T-helper 2 cell (primary cell): ENCODE measurements around the gene CDKN2B.

Experiments used
- DNase-seq, 5 experiments: peaks; one replicate each; pipeline versions ENCODE4 v3.0.0 to v3.0.0-alpha.2; 2012 to 2022

The CDKN2B gene

GRCh38 chr9:22033012-22033630 lies 24.0 kb upstream of the CDKN2B start:
- DNase-seq = no peak

GRCh38 chr9:22031655-22032411 lies 22.7 kb upstream of the CDKN2B start:
- no peak for DNase-seq

DNA sequence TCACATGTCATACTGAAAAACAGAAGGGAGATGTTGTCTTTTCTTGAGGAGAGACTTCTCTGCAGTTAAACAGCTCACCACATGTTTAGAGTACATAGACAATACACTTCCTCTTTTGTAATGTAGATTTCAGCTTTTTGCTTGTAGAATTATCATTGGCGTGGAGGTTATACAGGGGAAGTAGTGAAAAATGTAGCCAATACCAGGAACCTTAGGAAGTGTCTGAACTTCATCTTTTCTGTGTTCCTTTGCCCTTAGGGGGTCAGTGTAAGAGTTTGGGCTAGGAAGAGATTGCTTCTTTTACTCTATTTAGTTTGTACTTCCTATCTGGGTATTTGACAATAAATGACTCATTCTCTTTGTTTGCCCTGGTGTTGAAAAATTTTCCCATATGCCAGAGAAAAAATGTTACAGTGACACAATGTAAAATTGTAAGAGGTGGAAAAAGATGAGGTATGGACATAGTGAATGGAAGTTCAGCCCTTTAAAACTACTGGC lies 21.0 kb upstream of the CDKN2B start:
- peak in 1 of 5 experiments; percentile 59 for DNase-seq

GRCh38 chr9:22029231-22029630 lies 20.1 kb upstream of the CDKN2B start:
- DNase-seq = no peak

GRCh38 chr9:22028394-22028793 lies 19.3 kb upstream of the CDKN2B start:
- DNase-seq = peak in 1 of 5 experiments; percentile 19

GRCh38 chr9:22026696-22027095 lies 17.6 kb upstream of the CDKN2B start:
- DNase-seq = no peak

GRCh38 chr9:22022396-22022795 lies 13.3 kb upstream of the CDKN2B start:
- DNase-seq = no peak

DNA sequence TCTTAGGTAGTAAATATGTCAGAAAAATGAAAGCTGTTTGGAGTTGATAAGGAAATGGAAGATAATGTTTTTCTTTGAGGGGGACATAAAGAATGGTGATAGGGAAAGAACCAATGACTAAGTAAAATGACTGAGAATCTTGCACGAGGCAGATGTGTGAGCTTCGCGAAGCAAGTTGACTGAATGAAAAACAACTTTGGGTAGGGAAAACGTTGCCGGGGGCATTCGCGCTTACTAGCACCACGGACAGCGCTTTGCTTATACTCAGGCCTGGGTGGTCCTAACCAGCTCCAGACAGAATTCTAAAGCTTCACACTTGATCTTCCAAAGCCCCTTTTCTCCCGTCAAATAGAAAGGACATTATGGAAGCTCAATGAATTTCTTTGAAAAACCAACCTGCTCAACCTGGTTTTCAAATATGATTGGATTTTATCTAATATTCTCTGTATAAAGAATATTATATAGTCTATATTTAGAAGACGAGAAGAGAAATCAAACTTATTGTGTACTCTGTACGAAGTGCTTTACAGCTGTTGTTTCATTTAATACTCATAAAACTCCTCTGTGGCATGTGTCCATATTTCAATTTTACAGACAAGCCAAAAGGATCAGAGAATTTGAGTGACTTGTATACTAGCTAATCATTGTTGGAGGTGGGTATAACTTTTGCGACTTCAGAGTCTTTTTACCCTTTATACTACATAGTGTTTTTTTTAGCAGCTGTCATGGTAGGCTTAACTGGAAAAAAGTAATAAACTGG lies 1.9 kb upstream of the CDKN2B start:
- DNase-seq = peak in 1 of 5 experiments; percentile 17

DNA sequence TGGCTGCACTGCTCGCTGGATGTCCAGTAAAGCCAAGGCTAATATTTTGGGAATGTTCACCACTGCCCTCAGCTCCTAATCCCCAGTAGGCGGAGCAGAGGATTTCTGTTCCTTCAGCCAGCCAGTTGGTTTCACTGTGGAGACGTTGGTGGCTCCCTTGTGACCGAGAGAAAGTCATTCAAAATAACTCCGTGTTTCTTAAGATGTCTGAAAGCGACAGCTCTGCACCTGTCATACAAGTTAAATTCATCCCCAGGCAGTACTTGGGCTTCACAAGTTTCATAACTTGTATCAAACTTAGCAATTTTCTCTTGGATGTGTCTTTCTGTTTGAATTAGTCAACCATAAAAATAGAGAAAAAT lies 382 bp upstream of the CDKN2B start:
- no peak for DNase-seq

GRCh38 chr9:22008384-22008716 lies 755 bp downstream of the CDKN2B start:
- no peak for DNase-seq

GRCh38 chr9:22005702-22006606 lies 3.2 kb downstream of the CDKN2B start:
- no peak for DNase-seq

GRCh38 chr9:22005021-22005701 lies 3.9 kb downstream of the CDKN2B start:
- DNase-seq = peak in 1 of 5 experiments; percentile 73

GRCh38 chr9:22002038-22002437 lies 7.1 kb downstream of the CDKN2B start:
- DNase-seq = no peak

DNA sequence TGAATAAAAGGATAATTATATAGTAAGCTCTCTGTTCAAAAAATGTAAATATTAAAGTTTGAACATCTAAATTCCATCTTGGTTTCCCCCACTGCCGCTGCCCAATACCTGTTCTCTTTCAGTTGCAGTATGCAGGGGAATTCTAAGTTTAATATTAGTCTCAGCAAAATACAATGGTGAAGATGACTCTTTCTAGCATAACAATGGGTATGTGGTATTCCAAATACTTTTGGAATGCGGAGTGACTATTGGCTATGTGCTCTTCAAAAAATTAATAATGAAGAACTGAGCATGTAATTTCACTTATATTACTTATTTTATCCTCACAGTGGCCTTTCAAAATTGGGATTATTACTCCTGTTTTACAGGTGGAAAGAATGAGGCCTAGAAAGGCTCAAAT lies 11.1 kb downstream of the CDKN2B start:
- DNase-seq = no peak

DNA sequence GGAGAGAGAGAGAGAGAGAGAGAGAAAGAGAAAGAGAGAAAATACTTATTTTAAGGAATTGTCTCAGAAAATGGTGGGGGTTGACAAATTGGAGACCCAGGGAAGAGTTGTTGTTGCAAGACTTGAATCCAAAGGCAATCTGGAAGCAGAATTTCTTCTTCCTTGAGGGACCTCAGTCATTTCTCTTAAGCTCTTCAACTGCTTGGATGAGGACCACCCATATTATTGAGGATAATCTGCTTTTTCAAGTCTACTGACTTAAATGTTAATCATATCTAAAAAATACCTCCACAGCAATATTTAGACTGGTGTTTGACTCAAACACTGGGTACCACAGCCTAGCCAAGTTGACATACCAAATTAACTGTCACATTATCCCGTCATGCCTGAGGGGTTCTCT lies 11.6 kb downstream of the CDKN2B start:
- DNase-seq = no peak

- DNase-seq = no peak
Observed at GRCh38 chr9:21996858-21997257, 12.2 kb downstream of the CDKN2B start.

DNA sequence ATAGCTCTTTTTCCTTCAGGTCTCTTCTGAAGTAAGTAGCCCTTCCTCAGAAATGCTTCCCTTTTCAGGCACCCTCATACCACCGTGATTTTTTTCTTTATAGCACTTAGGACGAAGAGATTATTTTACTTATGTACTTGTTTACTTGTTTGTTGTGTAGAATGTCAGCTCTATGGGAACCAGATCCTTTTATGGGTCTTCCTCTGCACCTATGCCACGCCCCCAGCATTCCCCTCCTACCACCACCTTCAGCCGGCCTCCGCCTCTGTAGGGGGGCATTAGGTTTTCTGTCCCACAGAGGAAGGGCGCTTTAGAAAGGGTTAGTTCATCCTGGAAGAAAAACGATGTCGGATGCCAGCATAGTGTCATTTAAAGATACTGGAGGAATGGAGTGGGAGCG lies 12.7 kb downstream of the CDKN2B start:
- no peak for DNase-seq

DNA sequence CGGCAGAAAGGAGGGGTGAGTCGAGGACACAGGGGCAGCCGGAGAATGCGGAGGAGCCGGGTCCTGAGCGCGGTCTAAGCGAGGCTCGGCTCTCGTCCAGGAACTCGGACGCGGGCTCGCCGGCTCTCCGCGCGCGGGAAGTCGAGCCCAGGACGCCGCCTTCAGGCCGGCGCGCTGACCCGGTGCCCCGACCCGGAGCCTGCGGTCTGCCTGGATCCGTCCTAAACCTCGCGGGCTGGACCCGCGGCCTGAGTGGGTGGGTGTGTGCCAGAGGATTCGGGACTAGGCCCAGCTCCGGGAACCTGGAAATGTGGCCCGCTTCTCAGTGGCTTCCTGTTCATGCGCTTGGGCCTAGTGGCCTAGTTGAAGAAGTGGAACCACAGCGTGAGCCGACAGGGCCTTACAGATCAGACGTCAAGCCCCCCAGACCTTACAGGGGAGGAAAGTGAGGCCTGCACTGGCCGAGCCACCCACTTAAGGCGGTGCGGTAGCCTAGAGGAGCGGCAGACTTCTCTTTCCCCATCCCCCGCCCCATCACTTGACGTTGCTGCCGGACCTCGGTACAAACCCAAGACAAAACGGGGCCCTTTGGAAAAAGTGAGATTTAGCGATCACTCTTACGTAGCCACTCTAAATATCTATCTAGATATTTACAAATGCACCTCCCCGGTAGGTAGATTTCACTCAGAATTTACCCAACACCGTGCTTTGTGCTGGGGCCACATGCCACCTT lies 13.3 kb downstream of the CDKN2B start:
- peak in 1 of 5 experiments; percentile 20 for DNase-seq

- DNase-seq = peak in 4 of 5 experiments; percentile 52 to 91 (median 76)
Observed at GRCh38 chr9:21995006-21995665, 14.0 kb downstream of the CDKN2B start.

- peak in 3 of 5 experiments; percentile 33 to 73 (median 56) for DNase-seq
Observed at GRCh38 chr9:21994556-21995005, 14.5 kb downstream of the CDKN2B start, which contains the start of gene CDKN2B-AS1. CDKN2B-AS1 (plus strand) TSS chr9:21994791.
